Measurements from ENCODE around the gene MGARP.
A peak's percentile ranks its signal among the peaks of the same experiment; 100 is the strongest.

DNA sequence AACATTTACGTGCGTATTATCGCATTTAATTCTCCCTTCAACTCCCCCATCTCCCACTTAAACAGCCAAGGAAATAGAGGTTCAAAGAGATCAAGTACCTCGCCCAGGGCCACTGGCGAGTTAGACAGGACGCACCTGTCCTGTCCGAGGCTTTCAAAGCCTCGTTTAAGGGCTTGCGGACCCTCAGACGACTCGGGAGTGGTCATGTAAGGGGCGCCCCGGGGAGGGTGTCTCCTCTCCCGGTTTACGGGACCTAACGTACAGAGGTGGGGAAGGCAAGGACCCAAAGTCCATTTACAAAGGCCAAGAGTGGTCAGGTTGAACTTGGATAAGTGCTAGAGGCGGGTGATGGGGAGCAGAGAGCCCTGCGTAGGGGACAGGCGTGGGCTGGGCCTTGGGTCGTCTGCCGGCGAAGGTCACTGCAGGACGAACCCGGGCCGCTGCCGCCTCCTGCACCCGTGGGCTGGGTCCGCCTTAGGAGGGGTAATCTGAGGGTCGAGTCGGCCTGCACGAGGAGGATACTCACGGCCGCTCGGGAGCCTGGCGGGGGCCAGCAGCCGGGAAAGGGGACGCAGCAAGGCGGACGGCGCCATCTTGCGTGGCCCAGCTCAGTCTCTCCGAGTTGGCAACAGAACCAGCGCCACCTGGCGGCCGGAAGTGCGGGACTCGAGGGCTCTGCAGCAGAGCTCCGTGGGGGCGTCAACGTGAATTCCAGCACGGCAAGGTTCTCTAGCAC is 15.3 kb upstream of the MGARP start:
- TF ChIP-seq POLR2A (IDR thresholded peaks at IDR 0.05) = no peak
- TF ChIP-seq, protein P1, sequence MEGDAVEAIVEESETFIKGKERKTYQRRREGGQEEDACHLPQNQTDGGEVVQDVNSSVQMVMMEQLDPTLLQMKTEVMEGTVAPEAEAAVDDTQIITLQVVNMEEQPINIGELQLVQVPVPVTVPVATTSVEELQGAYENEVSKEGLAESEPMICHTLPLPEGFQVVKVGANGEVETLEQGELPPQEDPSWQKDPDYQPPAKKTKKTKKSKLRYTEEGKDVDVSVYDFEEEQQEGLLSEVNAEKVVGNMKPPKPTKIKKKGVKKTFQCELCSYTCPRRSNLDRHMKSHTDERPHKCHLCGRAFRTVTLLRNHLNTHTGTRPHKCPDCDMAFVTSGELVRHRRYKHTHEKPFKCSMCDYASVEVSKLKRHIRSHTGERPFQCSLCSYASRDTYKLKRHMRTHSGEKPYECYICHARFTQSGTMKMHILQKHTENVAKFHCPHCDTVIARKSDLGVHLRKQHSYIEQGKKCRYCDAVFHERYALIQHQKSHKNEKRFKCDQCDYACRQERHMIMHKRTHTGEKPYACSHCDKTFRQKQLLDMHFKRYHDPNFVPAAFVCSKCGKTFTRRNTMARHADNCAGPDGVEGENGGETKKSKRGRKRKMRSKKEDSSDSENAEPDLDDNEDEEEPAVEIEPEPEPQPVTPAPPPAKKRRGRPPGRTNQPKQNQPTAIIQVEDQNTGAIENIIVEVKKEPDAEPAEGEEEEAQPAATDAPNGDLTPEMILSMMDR (IDR thresholded peaks at IDR 0.05) = peak; percentile 88 to 95 (median 93)

Measured in testis (tissue), 2 donors.